HG02759 (cell line): ENCODE results near the gene AFAP1L1.

Experiments used
- ATAC-seq: cut with Tn5 transposase; IDR thresholded peaks from one replicate; pipeline ENCODE4 v1.9.1; 2021; ENCODE audit warnings: mild to moderate bottlenecking, moderate library complexity; ENCODE audit not compliant: unreplicated experiment

The AFAP1L1 gene

DNA sequence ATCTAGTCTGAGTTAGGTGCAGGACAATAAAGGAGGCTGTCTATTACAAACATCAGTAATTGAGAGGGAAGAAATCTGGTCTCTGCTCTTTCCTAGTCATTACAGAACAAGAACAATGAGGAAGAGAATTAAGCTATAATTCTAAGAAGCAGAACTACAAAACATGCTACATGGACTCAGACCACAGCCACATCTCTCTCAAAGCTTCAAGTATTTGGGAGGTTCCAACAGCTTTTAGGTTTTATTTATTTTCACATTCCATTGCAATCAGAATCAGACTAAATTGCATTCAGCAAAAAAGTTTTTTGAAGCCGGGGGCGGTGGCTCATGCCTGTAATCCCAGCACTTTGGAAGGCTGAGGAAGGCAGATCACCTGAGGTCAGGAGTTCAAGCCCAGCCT lies 72.5 kb downstream of the AFAP1L1 start:
- ATAC-seq: no peak

- ATAC-seq: peak; percentile 97
Measured at GRCh38 chr5:149345147-149345891, 73.7 kb downstream of the AFAP1L1 start, which contains the start of gene GRPEL2. Gene GRPEL2, plus strand, starts transcription at chr5:149345499. Its CDS starts 41 bp downstream, at chr5:149345540.

DNA sequence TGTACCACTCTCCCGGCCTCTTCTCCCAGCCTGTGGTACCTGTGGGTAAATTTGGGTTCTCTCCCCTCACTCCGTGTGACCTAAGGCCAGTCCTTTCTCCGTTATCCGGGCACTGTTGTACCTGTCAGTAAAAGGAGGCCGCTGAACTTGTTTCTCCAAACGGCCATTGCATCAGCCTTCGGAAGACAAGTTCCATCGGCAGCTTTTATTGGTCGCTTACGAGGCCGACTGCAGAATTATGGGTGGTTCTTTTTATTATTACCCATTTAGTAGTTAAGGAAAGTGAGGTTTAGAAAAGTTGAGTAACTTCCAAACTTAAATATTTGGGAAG lies 74.2 kb downstream of the AFAP1L1 start:
- ATAC-seq: peak; percentile 4

DNA sequence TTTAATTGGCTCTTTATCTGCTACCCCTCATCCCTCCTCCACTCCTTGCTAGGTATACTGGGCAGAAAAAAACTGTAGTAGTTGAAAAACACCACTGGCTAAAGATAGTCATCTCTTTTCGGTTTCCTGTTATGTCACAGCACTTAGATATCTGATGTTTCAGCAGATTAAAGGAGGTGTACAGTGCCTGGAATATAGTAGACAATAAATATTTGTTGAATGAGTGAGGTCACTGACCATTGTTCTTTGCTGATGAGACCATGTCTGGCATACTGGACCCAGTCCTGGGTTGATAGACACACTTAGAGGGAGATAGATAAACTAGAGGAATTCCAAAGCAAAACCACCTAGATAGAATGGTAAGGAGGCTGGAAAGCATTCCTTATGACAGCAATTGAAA lies 76.9 kb downstream of the AFAP1L1 start:
- ATAC-seq: no peak

GRCh38 chr5:149349382-149349781 lies 77.7 kb downstream of the AFAP1L1 start:
- no peak for ATAC-seq

GRCh38 chr5:149352169-149352568 lies 80.5 kb downstream of the AFAP1L1 start:
- no peak for ATAC-seq

GRCh38 chr5:149353911-149354310 lies 82.3 kb downstream of the AFAP1L1 start:
- no peak for ATAC-seq

DNA sequence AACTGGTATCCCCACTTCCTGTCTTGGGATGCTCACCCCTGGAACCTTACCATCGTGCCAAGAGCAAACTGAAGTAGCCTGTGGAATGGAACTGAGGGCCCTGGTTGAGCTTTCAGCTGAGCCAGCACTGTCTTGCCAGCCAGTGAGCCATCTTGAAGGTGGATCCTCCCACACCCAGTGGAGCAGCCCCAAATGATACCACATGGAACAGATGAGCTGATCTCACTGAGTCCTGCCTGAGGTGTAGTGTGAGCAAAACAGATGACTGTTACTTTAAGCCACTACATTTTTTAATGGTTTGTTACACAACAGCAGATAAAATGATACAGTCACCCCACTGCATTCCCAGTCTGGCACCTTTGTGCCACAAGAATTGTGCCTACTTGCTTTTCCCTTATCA lies 84.0 kb downstream of the AFAP1L1 start:
- no peak for ATAC-seq

DNA sequence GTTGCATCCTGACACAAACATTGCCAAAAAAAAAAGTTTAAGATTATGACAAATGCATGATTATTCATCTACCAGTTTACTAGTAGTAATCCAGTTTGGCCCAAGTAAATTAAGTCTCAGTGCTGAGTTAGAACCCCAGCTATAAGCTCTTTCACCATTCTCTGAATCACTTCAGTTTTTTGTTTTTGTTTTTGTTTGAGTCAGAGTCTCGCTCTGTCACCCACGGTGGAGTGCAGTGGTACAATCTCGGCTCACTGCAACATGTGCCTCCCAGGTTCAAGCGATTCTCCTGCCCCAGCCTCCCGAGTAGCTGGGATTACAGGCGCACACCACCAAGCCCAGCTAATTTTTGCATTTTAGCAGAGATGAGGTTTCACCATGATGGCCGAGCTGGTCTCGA lies 84.7 kb downstream of the AFAP1L1 start:
- ATAC-seq: no peak

DNA sequence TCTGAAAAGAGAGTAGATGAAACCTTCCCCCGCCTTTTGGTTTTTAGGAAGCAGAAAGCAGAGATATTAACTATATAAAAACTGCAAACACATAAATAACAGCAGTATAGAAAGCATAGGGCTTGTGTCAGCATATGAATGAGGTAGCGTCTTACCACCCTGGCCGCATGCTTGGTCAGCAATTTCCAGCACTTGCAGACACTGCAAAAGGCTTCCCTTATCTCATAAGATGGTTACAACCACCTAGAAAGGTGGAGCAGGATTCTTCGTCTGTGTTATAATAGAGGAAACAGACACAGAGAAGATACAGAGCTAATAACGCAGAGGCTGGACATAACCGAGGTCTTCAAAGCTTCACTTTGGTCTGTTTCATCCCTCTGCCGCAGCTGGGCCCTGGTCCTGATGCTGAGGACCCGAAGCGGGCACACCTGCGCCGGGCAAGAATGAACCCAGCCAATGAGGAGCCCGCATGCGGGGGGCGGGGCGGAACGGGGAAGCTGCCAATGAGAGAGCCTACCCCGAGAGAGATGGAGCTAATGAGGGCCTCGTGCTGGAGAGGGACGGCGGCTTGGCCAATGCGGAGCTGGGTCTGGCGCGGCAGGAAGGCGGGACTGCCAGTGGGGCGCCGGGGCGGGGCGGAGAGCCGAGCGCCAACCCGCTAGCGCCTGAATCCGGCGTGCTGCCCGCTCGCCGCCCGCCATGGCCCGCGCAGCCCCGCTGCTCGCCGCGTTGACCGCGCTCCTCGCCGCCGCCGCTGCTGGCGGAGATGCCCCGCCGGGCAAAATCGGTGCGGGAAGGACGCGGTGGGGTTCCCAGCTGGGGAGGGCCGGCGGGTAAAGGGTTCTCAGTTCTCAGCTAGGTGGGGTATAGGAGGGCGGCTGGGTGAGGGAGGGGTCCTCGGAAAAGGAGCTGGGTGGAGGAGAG lies 86.0 kb downstream of the AFAP1L1 start, which contains the start of gene PCYOX1L:
Gene PCYOX1L, plus strand, starts transcription at position 677 of the 924 bp plus-strand sequence. Its CDS starts 23 bp downstream, at position 700.
- ATAC-seq: peak; percentile 99

- peak; percentile 10 for ATAC-seq
Measured at GRCh38 chr5:149358294-149358651, 86.6 kb downstream of the AFAP1L1 start.

GRCh38 chr5:149358868-149359495 lies 87.3 kb downstream of the AFAP1L1 start:
- no peak for ATAC-seq

- ATAC-seq: no peak
Measured at GRCh38 chr5:149360272-149360671, 88.6 kb downstream of the AFAP1L1 start.

DNA sequence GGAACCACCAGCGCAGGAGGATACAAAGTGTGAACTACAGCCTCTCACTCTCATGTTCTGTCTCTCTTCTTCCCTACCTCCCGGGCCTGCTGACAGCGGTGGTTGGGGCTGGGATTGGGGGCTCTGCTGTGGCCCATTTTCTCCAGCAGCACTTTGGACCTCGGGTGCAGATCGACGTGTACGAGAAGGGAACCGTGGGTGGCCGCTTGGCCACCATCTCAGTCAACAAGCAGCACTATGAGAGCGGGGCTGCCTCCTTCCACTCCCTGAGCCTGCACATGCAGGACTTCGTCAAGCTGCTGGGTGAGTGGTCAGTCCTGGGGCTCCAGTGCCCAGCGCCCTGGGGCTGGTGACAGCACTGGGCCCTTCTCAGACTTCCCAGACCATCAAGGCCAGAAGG lies 90.9 kb downstream of the AFAP1L1 start:
- ATAC-seq: no peak

DNA sequence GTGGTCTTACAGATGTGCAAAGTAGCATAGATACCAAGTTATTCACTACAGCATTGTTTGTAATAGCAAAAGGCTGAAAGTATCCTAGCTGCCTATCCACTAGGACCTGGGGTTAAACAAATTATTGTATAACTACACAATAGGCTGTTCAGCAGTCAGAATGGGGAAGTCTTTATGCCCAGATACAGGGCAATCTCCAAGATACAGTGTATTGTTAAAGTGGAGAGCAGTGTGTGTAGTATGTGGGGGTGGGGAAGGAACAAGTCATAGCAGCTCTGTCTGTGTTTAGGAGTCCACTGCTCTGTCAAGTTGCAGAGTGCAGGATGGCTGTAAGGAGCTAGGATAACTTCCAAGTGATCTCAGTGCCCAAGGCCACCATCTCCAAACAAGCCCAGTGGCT lies 91.7 kb downstream of the AFAP1L1 start:
- no peak for ATAC-seq

GRCh38 chr5:149363936-149364335 lies 92.3 kb downstream of the AFAP1L1 start:
- no peak for ATAC-seq

- no peak for ATAC-seq
Measured at GRCh38 chr5:149364719-149365118, 93.1 kb downstream of the AFAP1L1 start.

GRCh38 chr5:149365418-149365817 lies 93.8 kb downstream of the AFAP1L1 start:
- no peak for ATAC-seq

GRCh38 chr5:149366169-149366729 lies 94.6 kb downstream of the AFAP1L1 start:
- no peak for ATAC-seq

GRCh38 chr5:149367249-149367971 lies 95.8 kb downstream of the AFAP1L1 start:
- ATAC-seq: peak; percentile 70
